ENCODE data around the gene TAPBP.
A peak's percentile ranks its signal among the peaks of the same experiment; 100 is the strongest.
"Not testable (repeated sequence)": the region's sequence is repeated elsewhere in the genome, so short reads cannot be mapped to it uniquely, and the experiment has no call there.

The TAPBP gene

DNA sequence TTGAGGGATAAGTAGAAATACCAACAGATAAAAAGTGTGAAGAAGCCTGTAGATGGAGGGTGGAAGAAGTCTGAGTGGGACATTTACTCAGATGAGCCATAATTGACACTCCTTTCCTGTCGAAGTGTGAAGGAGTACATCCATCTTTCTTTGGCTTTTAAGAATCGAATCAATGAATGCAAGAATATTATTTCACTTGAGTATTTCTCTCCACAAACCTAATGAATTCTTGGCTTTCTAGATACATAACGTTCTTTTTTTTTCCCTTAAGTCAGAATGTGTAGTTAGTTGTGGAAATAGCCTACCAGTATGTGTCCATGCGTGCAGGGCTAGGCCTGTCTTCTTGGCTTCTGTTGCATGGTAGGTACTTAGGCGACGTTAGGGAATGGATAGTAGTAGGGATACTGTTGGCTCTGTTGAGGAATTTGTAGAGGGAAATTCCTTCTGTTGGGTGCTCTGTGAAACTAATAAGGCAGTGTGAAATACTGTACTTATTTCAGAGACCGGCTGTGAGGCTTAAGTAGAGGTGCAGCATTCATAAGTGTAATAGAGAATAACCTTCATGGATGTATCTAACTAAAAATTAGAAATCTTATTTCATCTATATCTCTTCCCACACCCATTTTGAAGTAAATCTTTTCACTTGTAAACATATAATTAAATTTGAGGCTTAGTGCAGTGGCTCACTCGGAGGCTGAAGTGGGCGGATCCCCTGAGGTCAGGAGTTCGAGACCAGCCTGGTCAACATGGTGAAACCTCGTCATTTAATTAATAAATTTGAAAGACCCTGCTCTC, 40.6 kb downstream of the TAPBP start:
- peak overlapping the region; percentile 100 for H3K4me3 ChIP-seq (replicated peaks; ENCODE audit: low read depth, low read length)
- TF ChIP-seq, protein P1, sequence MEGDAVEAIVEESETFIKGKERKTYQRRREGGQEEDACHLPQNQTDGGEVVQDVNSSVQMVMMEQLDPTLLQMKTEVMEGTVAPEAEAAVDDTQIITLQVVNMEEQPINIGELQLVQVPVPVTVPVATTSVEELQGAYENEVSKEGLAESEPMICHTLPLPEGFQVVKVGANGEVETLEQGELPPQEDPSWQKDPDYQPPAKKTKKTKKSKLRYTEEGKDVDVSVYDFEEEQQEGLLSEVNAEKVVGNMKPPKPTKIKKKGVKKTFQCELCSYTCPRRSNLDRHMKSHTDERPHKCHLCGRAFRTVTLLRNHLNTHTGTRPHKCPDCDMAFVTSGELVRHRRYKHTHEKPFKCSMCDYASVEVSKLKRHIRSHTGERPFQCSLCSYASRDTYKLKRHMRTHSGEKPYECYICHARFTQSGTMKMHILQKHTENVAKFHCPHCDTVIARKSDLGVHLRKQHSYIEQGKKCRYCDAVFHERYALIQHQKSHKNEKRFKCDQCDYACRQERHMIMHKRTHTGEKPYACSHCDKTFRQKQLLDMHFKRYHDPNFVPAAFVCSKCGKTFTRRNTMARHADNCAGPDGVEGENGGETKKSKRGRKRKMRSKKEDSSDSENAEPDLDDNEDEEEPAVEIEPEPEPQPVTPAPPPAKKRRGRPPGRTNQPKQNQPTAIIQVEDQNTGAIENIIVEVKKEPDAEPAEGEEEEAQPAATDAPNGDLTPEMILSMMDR (IDR thresholded peaks at IDR 0.05; ENCODE audit: low read length, missing control alignments) = no peak
- no peak for DNase-seq (ENCODE audit: low read depth)

DNA sequence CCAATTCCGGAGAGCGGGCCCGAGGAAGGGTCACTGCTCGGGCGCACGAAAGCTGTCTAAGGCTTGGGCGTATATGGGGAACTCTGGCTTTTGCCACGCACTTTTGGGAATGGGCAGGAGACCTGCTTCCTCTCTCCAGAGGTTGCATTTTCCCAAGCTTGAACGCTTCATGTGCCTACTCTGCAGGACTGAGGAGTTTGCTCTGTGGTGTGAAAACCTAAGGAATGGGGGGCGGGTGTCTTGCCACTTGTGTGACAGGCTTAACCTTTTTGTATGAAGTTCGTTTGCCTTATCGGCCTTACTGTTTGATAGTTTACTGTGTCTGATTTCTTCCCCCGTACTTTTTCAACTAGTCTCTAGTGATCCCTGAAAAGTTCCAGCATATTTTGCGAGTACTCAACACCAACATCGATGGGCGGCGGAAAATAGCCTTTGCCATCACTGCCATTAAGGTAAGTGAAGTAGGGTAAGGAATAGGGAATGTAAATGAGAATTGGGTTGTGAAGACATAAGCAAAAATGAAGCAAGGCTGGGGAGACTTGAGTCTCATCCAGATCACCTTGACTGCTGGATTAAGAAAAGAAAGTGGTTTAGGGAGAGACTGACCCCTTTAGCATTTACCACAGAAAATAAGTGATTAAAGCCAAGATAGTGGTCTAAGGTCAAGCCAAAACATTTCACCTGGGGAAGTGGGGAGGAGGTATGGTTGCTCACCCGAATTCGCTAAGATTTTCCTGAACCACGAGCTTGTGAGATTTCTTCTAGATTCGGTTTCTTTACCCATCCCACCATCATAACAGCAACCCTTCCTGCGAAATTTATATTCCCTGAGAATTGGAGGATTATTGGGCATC, 41.4 kb downstream of the TAPBP start:
- no peak for DNase-seq (ENCODE audit: low read depth)
- TF ChIP-seq, protein P1 (IDR thresholded peaks at IDR 0.05; ENCODE audit: low read length, missing control alignments) = no peak
- H3K4me3 ChIP-seq (replicated peaks; ENCODE audit: low read depth, low read length) = peak overlapping the region; percentile 100

DNA sequence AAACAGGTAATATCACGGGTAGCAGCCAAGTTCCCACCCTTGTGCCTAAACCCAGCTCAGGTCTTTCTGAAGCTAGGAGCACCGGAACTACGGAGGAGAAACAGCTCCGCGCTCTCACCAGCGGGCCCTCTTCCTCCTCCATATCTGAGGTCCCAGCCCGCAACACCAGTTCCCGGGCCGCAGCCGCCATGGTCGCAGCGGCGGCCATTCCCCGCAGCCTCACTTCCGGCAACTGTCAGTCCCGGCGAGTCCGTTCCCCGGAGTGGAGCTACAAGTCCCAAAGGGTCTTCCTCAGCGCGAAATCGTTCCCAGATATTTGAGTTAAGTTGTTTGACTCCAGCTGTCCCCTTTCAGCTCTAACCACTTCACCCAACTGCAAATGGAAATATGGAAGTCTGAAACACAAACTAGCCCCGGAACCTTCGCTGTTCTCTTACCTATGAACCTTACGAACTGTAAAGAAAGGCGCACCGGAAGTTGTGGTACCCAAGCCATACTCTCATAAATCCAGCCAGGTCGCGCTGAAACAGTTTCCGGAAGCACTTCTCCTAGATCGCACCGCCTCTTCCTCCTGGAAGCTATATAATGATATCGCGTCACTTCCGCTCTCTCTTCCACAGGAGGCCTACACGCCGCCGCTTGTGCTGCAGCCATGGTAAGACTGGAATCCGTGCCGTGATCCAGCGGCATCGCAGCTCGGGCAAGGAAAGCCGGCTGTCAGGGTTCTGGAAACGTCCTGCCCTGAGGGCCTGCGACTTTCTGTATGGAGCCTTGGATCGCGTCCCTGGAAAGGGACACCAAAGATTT, 42.2 kb downstream of the TAPBP start, which contains the start of the genes RPS18 and VPS52:
Gene RPS18 (plus strand): TSS at position 608 of the 807 bp plus-strand sequence. CDS start 45 bp downstream, at position 653.
Gene VPS52 (minus strand): TSS at position 409 of the 807 bp plus-strand sequence. CDS start 201 bp downstream, at position 208.
- TF ChIP-seq, protein P1 (IDR thresholded peaks at IDR 0.05; ENCODE audit: low read length, missing control alignments) = no peak
- H3K4me3 ChIP-seq (replicated peaks; ENCODE audit: low read depth, low read length) = peak within 1 kb of the TSS; percentile 100
- peak; percentile 100 for DNase-seq (ENCODE audit: low read depth)

DNA sequence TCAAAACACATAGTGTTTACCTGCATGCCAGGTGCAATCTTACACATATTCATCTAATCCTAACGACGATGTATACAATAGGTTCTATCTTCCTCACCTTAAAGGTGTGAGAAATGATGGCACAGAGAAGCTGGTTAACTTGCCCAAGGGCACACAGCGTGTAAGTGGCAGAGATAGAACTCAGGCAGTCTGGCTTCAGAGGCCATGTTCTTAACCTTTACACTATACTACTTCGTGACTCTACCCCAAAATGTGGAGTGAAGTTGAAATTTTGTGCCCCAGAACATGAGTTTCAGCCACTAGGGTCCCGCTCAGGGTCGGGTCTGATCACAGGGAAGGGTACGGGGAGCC, 42.8 kb downstream of the TAPBP start:
- H3K4me3 ChIP-seq (replicated peaks; ENCODE audit: low read depth, low read length) = peak overlapping the region; percentile 100
- DNase-seq (ENCODE audit: low read depth) = peak; percentile 24
- TF ChIP-seq, protein P1 (IDR thresholded peaks at IDR 0.05; ENCODE audit: low read length, missing control alignments) = no peak

DNA sequence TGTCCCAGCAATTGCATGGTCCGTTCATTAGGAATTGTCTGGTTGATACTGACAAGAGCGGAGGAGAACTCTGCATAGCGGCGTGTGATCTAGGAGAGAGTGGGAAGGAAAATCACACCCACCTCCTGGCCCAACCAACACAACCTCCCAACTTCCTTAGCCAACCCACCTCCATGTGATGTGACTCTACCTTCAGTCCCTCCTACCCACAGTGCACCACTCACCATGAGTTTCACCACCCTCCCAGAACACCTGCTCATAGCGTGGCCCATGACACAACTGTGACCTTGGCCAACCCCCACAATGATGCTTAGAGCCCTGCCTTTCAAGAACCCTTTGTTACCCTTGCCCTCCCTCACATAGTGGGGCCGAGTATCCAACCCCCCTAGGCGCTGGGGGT, 49.9 kb downstream of the TAPBP start:
- TF ChIP-seq, protein P1 (IDR thresholded peaks at IDR 0.05; ENCODE audit: low read length, missing control alignments) = no peak
- DNase-seq (ENCODE audit: low read depth) = no peak
- H3K4me3 ChIP-seq (replicated peaks; ENCODE audit: low read depth, low read length) = no peak overlapping the region

DNA sequence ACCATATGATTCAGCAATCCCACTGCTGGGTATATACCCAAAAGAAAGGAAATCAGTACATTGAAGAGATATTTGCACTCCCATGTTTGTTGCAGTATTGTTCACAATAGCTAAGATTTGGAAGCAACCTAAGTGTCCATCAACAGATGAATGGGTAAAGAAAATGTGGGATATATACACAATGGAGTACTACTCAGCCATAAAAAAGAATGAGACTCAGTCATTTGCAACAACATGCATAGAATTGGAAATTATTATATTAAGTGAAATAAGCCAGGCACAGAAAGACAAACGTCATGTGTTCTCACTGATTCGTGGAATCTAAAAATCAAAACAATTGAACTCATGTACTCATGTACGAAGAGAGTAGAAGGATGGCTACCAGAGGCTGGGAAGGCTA, 51.4 kb downstream of the TAPBP start:
- not testable (repeated sequence) for DNase-seq (ENCODE audit: low read depth)

More for the DNA sequence above, 51.4 kb downstream of the TAPBP start:
- not testable (repeated sequence) for H3K4me3 ChIP-seq (replicated peaks; ENCODE audit: low read depth, low read length)
